HepG2 (cell line): ENCODE results near the gene RNU6-1. TPM values are rescaled to one million over a fixed set of nuclear protein-coding genes. Genes with fewer than 3 reads are reported as not detected.

ENCODE experiments used
- GATA4 ChIP-seq: sonication (generic); IDR thresholded peaks from 2 replicates; pipeline ENCODE4 v1.6.1; 2016; ENCODE audit warnings: antibody characterized with exemption, low read depth, borderline replicate concordance
- HOXA3 ChIP-seq: sonication (generic); formaldehyde crosslinking; IDR thresholded peaks from 2 replicates; pipeline ENCODE4 v1.5.0; 2020; ENCODE audit warnings: missing genetic modification reagents
- LCORL ChIP-seq, 2 experiments: fragments of 450-650 bp in 1 of 2; sonication (generic) in 1 of 2; formaldehyde crosslinking in 1 of 2; IDR thresholded peaks; 2 replicates each; pipeline versions ENCODE4 v1.5.0 to v1.6.1; 2017 to 2020; ENCODE audit warnings: antibody characterized with exemption in 1 of 2, missing genetic modification reagents in 1 of 2
- SAP130 ChIP-seq: IDR thresholded peaks from 2 replicates; pipeline ENCODE4 v1.6.1; 2016; ENCODE audit warnings: low read depth
- TCF7L2 ChIP-seq: IDR thresholded peaks from 2 replicates; pipeline ENCODE4 v1.6.1; 2011; ENCODE audit warnings: mild to moderate bottlenecking, low read depth, low read length, moderate library complexity
- TP53 ChIP-seq: sonication (generic); formaldehyde crosslinking; conservative IDR thresholded peaks from 2 replicates; pipeline ENCODE4 v1.4.0; 2020; ENCODE audit warnings: missing genetic modification reagents
- ZNF383 ChIP-seq: sonication (generic); formaldehyde crosslinking; IDR thresholded peaks from 2 replicates; pipeline ENCODE4 v1.4.0; 2020; ENCODE audit warnings: missing genetic modification reagents, mild to moderate bottlenecking, borderline replicate concordance
- ZNF737 ChIP-seq: sonication (generic); formaldehyde crosslinking; IDR thresholded peaks from 2 replicates; pipeline ENCODE4 v1.5.0; 2020; ENCODE audit warnings: missing genetic modification reagents, mild to moderate bottlenecking, borderline replicate concordance
- ZSCAN20 ChIP-seq: sonication (generic); formaldehyde crosslinking; IDR thresholded peaks from 2 replicates; pipeline ENCODE4 v1.4.0; 2020; ENCODE audit warnings: missing genetic modification reagents, mild to moderate bottlenecking, borderline replicate concordance
- ZSCAN30 ChIP-seq: sonication (generic); formaldehyde crosslinking; IDR thresholded peaks from 2 replicates; pipeline ENCODE4 v1.5.0; 2020; ENCODE audit warnings: mild to moderate bottlenecking, missing genetic modification reagents
- polyA plus RNA-seq, 8 experiments: library from polyadenylated mRNA; depleted of rRNA in 3 of 8; stranded (reverse) in 7 of 8; unstranded in 1 of 8; fragments of >200 nt; fragmentation: Illumina TruSeq in 4 of 8; extraction: Trizol in 4 of 8; gene quantifications; 2 replicates each; pipeline versions ENCODE4 v1.2.1 to v1.2.3, GENCODE V29; 2011 to 2016; ENCODE audit warnings: low read depth in 4 of 8, missing spikeins in 1 of 8, mixed read lengths in 1 of 8; ENCODE audit not compliant: insufficient read depth in 1 of 8
- total RNA-seq, 5 experiments: library from RNA; depleted of rRNA; stranded (reverse); fragments of >200 nt; fragmentation: Illumina TruSeq; extraction: Trizol; gene quantifications; 2 replicates each; pipeline ENCODE4 v1.2.3, GENCODE V29; 2016; ENCODE audit warnings: low read depth in 1 of 5
- TF ChIP-seq, protein P1 (sequence below): sonication (generic); formaldehyde crosslinking; IDR thresholded peaks from 2 replicates; pipeline ENCODE4 v1.5.1; 2020; ENCODE audit warnings: missing genetic modification reagents, mild to moderate bottlenecking, borderline replicate concordance
- TF ChIP-seq, protein P2 (sequence below): sonication (generic); formaldehyde crosslinking; IDR thresholded peaks from 2 replicates; pipeline ENCODE4 v1.4.0; 2020; ENCODE audit warnings: missing genetic modification reagents, borderline replicate concordance
- TF ChIP-seq, protein P3 (sequence below): sonication (generic); formaldehyde crosslinking; IDR thresholded peaks from 2 replicates; pipeline ENCODE4 v1.5.1; 2020; ENCODE audit warnings: missing genetic modification reagents, mild to moderate bottlenecking, borderline replicate concordance
- TF ChIP-seq, protein P4 (sequence below): sonication (generic); formaldehyde crosslinking; IDR thresholded peaks from 2 replicates; pipeline ENCODE4 v1.8.0; 2023; ENCODE audit warnings: mild to moderate bottlenecking, missing genetic modification reagents
- TF ChIP-seq, protein P5 (sequence below): sonication (generic); formaldehyde crosslinking; IDR thresholded peaks from 2 replicates; pipeline ENCODE4 v1.9.0; 2022; ENCODE audit warnings: missing genetic modification reagents, mild to moderate bottlenecking, borderline replicate concordance
- TF ChIP-seq, protein P6 (sequence below): IDR thresholded peaks from 2 replicates; pipeline ENCODE4 v1.6.1; 2016

RNU6-1 gene
- total and polyA plus RNA-seq, 2 of the 13 experiments (the other 11 are each of a cell fraction or from before 2014, with no cell fraction given) = under 0.01 TPM; not detected in 1

DNA sequence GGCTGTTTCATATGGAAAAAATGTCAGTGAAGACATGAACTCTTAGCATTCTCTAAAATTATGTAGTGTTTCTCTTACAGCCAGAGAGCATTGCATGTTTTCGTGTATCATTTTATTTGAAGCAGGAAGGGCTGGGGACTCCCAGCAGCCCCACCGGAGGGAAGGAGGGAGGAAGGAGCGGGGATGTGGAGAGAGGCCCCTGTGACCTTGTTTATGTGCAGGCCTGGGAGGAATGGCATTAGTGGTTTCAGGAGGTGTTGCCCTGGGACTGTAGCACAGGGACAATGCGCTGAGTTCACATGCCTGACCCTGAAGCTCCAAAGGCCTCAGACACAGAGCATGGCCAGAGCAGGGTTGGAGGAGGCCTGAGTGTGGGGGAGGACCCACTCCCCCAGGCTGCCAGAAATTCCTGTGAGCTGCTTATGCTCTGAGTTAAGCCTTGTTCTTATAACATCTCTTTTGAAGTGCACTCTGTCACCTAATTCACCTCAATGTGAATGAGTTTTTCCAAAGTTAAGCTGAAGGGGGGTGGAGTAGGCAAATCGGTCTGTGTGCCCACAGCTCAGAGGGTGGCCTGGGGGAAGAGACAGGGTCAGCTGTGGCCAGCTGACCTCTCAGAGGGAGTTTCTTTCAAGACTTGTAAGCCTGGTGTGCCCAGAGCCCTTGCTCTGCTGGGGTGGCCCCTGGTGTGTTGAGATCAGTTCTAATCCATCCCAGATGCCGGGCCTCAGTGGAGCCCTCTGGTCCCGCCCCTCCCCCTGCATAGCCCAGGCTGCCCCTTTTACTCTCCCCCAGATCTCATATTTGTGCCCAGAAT, 3.9 kb upstream of the RNU6-1 start (continued):
- TF ChIP-seq SAP130 (CRISPR knock-in tag) (peak; percentile 90), ZNF737 (no peak), GATA4 (no peak), ZSCAN20 (no peak), ZSCAN30 (CRISPR knock-in tag) (no peak), HOXA3 (CRISPR knock-in tag) (peak; percentile 64; the same call in 1 of the 2 replicates), LCORL (IDR thresholded peaks at IDR 0.05) (no peak), LCORL (CRISPR knock-in tag; IDR thresholded peaks at IDR 0.05) (no peak), TP53 (no peak), ZNF383 (CRISPR knock-in tag) (no peak), TCF7L2 (no peak)
- TF ChIP-seq, protein P1, sequence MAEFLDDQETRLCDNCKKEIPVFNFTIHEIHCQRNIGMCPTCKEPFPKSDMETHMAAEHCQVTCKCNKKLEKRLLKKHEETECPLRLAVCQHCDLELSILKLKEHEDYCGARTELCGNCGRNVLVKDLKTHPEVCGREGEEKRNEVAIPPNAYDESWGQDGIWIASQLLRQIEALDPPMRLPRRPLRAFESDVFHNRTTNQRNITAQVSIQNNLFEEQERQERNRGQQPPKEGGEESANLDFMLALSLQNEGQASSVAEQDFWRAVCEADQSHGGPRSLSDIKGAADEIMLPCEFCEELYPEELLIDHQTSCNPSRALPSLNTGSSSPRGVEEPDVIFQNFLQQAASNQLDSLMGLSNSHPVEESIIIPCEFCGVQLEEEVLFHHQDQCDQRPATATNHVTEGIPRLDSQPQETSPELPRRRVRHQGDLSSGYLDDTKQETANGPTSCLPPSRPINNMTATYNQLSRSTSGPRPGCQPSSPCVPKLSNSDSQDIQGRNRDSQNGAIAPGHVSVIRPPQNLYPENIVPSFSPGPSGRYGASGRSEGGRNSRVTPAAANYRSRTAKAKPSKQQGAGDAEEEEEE = no peak
- TF ChIP-seq, protein P2, sequence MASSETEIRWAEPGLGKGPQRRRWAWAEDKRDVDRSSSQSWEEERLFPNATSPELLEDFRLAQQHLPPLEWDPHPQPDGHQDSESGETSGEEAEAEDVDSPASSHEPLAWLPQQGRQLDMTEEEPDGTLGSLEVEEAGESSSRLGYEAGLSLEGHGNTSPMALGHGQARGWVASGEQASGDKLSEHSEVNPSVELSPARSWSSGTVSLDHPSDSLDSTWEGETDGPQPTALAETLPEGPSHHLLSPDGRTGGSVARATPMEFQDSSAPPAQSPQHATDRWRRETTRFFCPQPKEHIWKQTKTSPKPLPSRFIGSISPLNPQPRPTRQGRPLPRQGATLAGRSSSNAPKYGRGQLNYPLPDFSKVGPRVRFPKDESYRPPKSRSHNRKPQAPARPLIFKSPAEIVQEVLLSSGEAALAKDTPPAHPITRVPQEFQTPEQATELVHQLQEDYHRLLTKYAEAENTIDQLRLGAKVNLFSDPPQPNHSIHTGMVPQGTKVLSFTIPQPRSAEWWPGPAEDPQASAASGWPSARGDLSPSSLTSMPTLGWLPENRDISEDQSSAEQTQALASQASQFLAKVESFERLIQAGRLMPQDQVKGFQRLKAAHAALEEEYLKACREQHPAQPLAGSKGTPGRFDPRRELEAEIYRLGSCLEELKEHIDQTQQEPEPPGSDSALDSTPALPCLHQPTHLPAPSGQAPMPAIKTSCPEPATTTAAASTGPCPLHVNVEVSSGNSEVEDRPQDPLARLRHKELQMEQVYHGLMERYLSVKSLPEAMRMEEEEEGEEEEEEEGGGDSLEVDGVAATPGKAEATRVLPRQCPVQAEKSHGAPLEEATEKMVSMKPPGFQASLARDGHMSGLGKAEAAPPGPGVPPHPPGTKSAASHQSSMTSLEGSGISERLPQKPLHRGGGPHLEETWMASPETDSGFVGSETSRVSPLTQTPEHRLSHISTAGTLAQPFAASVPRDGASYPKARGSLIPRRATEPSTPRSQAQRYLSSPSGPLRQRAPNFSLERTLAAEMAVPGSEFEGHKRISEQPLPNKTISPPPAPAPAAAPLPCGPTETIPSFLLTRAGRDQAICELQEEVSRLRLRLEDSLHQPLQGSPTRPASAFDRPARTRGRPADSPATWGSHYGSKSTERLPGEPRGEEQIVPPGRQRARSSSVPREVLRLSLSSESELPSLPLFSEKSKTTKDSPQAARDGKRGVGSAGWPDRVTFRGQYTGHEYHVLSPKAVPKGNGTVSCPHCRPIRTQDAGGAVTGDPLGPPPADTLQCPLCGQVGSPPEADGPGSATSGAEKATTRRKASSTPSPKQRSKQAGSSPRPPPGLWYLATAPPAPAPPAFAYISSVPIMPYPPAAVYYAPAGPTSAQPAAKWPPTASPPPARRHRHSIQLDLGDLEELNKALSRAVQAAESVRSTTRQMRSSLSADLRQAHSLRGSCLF (CRISPR knock-in tag) = no peak
- TF ChIP-seq, protein P3, sequence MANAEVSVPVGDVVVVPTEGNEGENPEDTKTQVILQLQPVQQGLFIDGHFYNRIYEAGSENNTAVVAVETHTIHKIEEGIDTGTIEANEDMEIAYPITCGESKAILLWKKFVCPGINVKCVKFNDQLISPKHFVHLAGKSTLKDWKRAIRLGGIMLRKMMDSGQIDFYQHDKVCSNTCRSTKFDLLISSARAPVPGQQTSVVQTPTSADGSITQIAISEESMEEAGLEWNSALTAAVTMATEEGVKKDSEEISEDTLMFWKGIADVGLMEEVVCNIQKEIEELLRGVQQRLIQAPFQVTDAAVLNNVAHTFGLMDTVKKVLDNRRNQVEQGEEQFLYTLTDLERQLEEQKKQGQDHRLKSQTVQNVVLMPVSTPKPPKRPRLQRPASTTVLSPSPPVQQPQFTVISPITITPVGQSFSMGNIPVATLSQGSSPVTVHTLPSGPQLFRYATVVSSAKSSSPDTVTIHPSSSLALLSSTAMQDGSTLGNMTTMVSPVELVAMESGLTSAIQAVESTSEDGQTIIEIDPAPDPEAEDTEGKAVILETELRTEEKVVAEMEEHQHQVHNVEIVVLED (CRISPR knock-in tag) = peak; percentile 56; the same call in 1 of the 2 replicates
- TF ChIP-seq, protein P4, sequence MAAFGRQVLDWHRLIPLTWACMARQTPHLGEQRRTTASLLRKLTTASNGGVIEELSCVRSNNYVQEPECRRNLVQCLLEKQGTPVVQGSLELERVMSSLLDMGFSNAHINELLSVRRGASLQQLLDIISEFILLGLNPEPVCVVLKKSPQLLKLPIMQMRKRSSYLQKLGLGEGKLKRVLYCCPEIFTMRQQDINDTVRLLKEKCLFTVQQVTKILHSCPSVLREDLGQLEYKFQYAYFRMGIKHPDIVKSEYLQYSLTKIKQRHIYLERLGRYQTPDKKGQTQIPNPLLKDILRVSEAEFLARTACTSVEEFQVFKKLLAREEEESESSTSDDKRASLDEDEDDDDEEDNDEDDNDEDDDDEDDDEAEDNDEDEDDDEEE = no peak
- TF ChIP-seq, protein P5, sequence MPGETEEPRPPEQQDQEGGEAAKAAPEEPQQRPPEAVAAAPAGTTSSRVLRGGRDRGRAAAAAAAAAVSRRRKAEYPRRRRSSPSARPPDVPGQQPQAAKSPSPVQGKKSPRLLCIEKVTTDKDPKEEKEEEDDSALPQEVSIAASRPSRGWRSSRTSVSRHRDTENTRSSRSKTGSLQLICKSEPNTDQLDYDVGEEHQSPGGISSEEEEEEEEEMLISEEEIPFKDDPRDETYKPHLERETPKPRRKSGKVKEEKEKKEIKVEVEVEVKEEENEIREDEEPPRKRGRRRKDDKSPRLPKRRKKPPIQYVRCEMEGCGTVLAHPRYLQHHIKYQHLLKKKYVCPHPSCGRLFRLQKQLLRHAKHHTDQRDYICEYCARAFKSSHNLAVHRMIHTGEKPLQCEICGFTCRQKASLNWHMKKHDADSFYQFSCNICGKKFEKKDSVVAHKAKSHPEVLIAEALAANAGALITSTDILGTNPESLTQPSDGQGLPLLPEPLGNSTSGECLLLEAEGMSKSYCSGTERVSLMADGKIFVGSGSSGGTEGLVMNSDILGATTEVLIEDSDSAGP (CRISPR knock-in tag) = peak; percentile 67; the same call in 1 of the 2 replicates
- TF ChIP-seq, protein P6, sequence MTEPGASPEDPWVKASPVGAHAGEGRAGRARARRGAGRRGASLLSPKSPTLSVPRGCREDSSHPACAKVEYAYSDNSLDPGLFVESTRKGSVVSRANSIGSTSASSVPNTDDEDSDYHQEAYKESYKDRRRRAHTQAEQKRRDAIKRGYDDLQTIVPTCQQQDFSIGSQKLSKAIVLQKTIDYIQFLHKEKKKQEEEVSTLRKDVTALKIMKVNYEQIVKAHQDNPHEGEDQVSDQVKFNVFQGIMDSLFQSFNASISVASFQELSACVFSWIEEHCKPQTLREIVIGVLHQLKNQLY = peak; percentile 58; the same call in 1 of the 2 replicates
